Activated T-helper 17 cell treated with anti-CD3 and anti-CD28 coated beads, Interleukin-2, amount 50 U/mL, for 72 hours (primary cell): ENCODE measurements around the gene MAP3K10. TPM values are rescaled to one million over a fixed set of nuclear protein-coding genes. Genes with fewer than 3 reads are reported as not detected.

ENCODE experiments used
- ATAC-seq: fragments of 150-1000 bp; cut with Tn5 transposase; replicated peaks from 2 replicates; pipeline ENCODE4 v1.10.0; 2021; ENCODE audit warnings: mild to moderate bottlenecking, moderate library complexity
- H3K27ac Mint-ChIP-seq: one replicate; pipeline ENCODE4 v1.8.0; 2022; ENCODE audit warnings: mixed read lengths
- H3K27me3 Mint-ChIP-seq: one replicate; pipeline ENCODE4 v1.8.0; 2022; ENCODE audit warnings: mixed read lengths
- H3K36me3 Mint-ChIP-seq: one replicate; pipeline ENCODE4 v1.8.0; 2022; ENCODE audit warnings: low read depth, mild to moderate bottlenecking, mixed read lengths
- H3K4me1 Mint-ChIP-seq: one replicate; pipeline ENCODE4 v1.8.0; 2022; ENCODE audit warnings: mixed read lengths
- H3K4me3 Mint-ChIP-seq: one replicate; pipeline ENCODE4 v1.8.0; 2022; ENCODE audit warnings: mild to moderate bottlenecking, mixed read lengths
- H3K9me3 Mint-ChIP-seq: one replicate; pipeline ENCODE4 v1.8.0; 2022; ENCODE audit warnings: mixed read lengths
- total RNA-seq, 2 donors: library from RNA; stranded (reverse); gene quantifications; one replicate each; pipeline ENCODE4 v1.2.3, GENCODE V29; 2022

Gene MAP3K10
- total RNA-seq, 2 donors from 2014 or later: 11.1 to 12.9 TPM

- no peaks in the 10 kb centered on the region for H3K27me3 Mint-ChIP-seq
These were observed 2.3 kb downstream of the MAP3K10 start for GRCh38 chr19:40193587-40193849.

GRCh38 chr19:40198272-40198990 lies 7.2 kb downstream of the MAP3K10 start:
- H3K27me3 Mint-ChIP-seq: no peaks in the 10 kb centered on the region
- no peaks in the 10 kb centered on the region for H3K36me3 Mint-ChIP-seq
- H3K9me3 Mint-ChIP-seq: no peaks in the 10 kb centered on the region
- peaks cover 13% of the 10 kb centered on the region for H3K4me1 Mint-ChIP-seq
- no peak for ATAC-seq
- no peak overlapping the region for H3K4me3 Mint-ChIP-seq
- no peak overlapping the region for H3K27ac Mint-ChIP-seq

More at GRCh38 chr19:40193587-40193849, 2.3 kb downstream of the MAP3K10 start:
- ATAC-seq: no peak
- H3K9me3 Mint-ChIP-seq: no peaks in the 10 kb centered on the region
- H3K4me3 Mint-ChIP-seq: peak overlapping the region; percentile 55
- peak overlapping the region; percentile 10 for H3K27ac Mint-ChIP-seq
- no peaks in the 10 kb centered on the region for H3K36me3 Mint-ChIP-seq
- peaks cover 15% of the 10 kb centered on the region for H3K4me1 Mint-ChIP-seq

GRCh38 chr19:40200341-40201099 lies 9.3 kb downstream of the MAP3K10 start:
- no peaks in the 10 kb centered on the region for H3K27me3 Mint-ChIP-seq
- no peaks in the 10 kb centered on the region for H3K9me3 Mint-ChIP-seq
- H3K36me3 Mint-ChIP-seq: no peaks in the 10 kb centered on the region
- no peak for ATAC-seq
- no peaks in the 10 kb centered on the region for H3K4me1 Mint-ChIP-seq
- H3K27ac Mint-ChIP-seq: no peak overlapping the region
- H3K4me3 Mint-ChIP-seq: no peak overlapping the region

DNA sequence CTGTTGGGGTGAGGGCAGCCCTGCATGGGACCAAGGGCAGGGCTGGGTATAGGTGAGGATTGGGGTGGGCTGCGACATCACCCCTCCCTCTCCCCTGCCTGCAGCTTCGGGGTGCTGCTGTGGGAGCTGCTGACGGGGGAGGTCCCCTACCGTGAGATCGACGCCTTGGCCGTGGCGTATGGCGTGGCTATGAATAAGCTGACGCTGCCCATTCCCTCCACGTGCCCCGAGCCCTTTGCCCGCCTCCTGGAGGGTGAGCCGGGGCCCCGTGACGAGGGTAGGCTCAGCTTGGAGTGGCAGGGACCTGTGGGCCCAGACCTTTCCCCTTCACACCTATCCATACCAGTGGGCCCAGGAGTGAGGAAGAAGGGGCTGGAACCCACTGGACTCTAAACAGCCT lies 13.2 kb downstream of the MAP3K10 start:
- no peaks in the 10 kb centered on the region for H3K27me3 Mint-ChIP-seq
- peak overlapping the region; percentile 10 for H3K27ac Mint-ChIP-seq
- H3K4me3 Mint-ChIP-seq: no peak overlapping the region
- no peak for ATAC-seq
- H3K36me3 Mint-ChIP-seq: peaks cover 8% of the 10 kb centered on the region
- H3K9me3 Mint-ChIP-seq: no peaks in the 10 kb centered on the region
- H3K4me1 Mint-ChIP-seq: no peaks in the 10 kb centered on the region

DNA sequence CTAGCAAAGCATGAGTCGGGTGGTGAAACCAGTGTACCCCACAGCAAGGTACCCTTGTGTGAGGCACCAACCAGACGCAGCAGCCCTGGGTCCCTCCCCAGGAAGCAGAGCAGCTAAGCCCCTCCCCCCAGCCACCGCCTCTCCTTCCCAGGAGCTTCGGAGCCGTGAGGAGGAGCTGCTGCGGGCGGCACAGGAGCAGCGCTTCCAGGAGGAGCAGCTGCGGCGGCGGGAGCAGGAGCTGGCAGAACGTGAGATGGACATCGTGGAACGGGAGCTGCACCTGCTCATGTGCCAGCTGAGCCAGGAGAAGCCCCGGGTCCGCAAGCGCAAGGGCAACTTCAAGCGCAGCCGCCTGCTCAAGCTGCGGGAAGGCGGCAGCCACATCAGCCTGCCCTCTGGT lies 14.5 kb downstream of the MAP3K10 start:
- Mint-ChIP-seq H3K27ac (no peak overlapping the region), H3K27me3 (no peaks in the 10 kb centered on the region), H3K4me3 (no peak overlapping the region), H3K4me1 (no peaks in the 10 kb centered on the region), H3K9me3 (no peaks in the 10 kb centered on the region), H3K36me3 (peaks cover 20% of the 10 kb centered on the region)
- ATAC-seq: no peak

DNA sequence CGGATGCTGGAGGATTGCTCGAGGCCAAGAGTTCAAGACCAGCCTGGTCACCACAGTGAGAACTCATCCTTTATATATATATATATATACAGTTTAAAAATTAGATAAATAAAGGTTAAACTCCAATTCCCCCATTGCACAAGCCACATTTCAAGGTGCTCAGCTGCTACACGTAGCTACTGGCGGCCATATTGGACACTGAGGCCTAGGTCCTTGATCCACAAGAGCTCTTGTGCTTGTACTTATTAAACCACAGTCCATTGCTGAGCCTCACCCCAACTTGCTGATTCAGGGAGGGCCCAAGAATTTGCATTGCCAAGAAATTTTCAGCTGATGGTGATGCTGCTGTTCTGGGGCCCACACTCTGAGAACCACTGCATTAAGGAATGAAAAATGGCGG lies 17.4 kb downstream of the MAP3K10 start:
- H3K4me3 Mint-ChIP-seq: no peak overlapping the region
- H3K36me3 Mint-ChIP-seq: peaks cover 24% of the 10 kb centered on the region
- no peaks in the 10 kb centered on the region for H3K27me3 Mint-ChIP-seq
- no peak overlapping the region for H3K27ac Mint-ChIP-seq
- ATAC-seq: no peak
- no peaks in the 10 kb centered on the region for H3K9me3 Mint-ChIP-seq
- H3K4me1 Mint-ChIP-seq: no peaks in the 10 kb centered on the region

DNA sequence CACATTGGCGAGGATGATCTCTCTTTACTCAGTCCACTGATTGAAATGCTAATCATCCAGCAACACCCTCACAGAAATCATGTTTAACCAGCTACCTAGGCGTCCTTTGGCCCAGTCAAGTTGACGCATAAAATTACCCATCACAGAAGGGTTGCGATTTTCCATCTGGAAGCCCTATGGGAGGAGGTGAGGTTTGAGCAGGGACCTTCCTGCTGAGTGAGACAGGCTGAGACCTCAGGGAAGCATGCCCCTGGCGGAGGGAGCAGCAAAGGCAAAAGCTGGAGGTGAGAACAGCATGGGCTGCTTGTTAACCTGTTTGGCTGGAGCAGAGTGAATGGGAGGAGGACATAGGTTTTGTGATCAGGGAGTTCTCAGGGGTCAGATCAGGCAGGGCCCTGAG lies 19.7 kb downstream of the MAP3K10 start:
- ATAC-seq: no peak

GRCh38 chr19:40213251-40213829 lies 22.1 kb downstream of the MAP3K10 start:
- ATAC-seq: no peak
- no peaks in the 10 kb centered on the region for H3K9me3 Mint-ChIP-seq
- peaks cover 5% of the 10 kb centered on the region for H3K4me1 Mint-ChIP-seq
- peaks cover 9% of the 10 kb centered on the region for H3K27me3 Mint-ChIP-seq
- H3K36me3 Mint-ChIP-seq: peaks cover 24% of the 10 kb centered on the region
- no peak overlapping the region for H3K4me3 Mint-ChIP-seq
- H3K27ac Mint-ChIP-seq: no peak overlapping the region

More for the DNA sequence above, 19.7 kb downstream of the MAP3K10 start:
- Mint-ChIP-seq H3K9me3 (no peaks in the 10 kb centered on the region), H3K4me1 (no peaks in the 10 kb centered on the region), H3K36me3 (peaks cover 24% of the 10 kb centered on the region), H3K27me3 (no peaks in the 10 kb centered on the region), H3K4me3 (no peak overlapping the region), H3K27ac (no peak overlapping the region)

DNA sequence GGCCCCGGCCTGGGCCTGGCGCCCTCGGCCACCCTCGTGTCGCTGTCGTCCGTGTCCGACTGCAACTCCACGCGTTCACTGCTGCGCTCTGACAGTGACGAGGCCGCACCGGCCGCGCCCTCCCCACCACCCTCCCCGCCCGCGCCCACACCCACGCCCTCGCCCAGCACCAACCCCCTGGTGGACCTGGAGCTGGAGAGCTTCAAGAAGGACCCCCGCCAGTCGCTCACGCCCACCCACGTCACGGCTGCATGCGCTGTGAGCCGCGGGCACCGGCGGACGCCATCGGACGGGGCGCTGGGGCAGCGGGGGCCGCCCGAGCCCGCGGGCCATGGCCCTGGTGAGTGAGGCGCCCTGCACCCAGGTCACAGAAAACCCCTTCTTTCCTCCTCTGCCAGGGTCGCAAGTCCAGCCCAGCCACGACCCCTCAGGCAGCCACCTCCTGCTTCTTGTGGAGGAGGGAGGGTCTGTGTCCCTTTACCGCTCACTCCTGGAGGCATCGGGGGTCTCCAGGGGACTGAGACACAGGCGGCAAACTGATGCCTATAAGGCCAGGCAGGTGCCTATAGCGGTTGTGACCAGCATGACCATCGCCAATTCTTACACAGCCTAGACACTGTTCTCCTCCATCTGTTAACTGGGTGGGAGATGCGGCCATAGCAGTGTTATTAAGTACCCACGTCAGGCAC lies 22.8 kb downstream of the MAP3K10 start:
- Mint-ChIP-seq H3K36me3 (peaks cover 20% of the 10 kb centered on the region), H3K4me3 (no peak overlapping the region), H3K4me1 (peaks cover 5% of the 10 kb centered on the region), H3K27ac (no peak overlapping the region), H3K9me3 (no peaks in the 10 kb centered on the region), H3K27me3 (peaks cover 16% of the 10 kb centered on the region)
- no peak for ATAC-seq

- Mint-ChIP-seq H3K36me3 (peaks cover 11% of the 10 kb centered on the region), H3K9me3 (no peaks in the 10 kb centered on the region), H3K4me1 (peaks cover 5% of the 10 kb centered on the region), H3K27ac (no peak overlapping the region), H3K27me3 (peaks cover 25% of the 10 kb centered on the region), H3K4me3 (no peak overlapping the region)
- no peak for ATAC-seq
These were observed 23.7 kb downstream of the MAP3K10 start for GRCh38 chr19:40214936-40215335.

- H3K4me1 Mint-ChIP-seq: peaks cover 5% of the 10 kb centered on the region
- ATAC-seq: no peak
- H3K36me3 Mint-ChIP-seq: peaks cover under 1% of the 10 kb centered on the region
- H3K4me3 Mint-ChIP-seq: peak overlapping the region; percentile 30
- peaks cover 29% of the 10 kb centered on the region for H3K27me3 Mint-ChIP-seq
- no peak overlapping the region for H3K27ac Mint-ChIP-seq
- H3K9me3 Mint-ChIP-seq: no peaks in the 10 kb centered on the region
These were observed 25.0 kb downstream of the MAP3K10 start for GRCh38 chr19:40216013-40216776.

DNA sequence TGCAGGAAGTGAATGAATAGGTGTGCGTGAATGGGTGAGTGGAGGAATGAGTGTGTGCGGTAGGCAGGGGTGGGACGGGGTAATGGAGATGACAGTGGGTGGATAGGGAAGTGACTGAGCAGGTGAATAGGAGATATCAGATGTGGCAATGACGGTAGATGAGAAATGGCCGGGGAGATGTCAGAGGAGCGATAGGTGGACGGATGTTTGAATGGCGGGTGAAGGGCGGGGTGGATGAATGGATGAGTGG lies 25.5 kb downstream of the MAP3K10 start:
- H3K27me3 Mint-ChIP-seq: peaks cover 29% of the 10 kb centered on the region
- peak overlapping the region; percentile 30 for H3K4me3 Mint-ChIP-seq
- peak; percentile 65 for ATAC-seq
- H3K27ac Mint-ChIP-seq: no peak overlapping the region
- peaks cover 5% of the 10 kb centered on the region for H3K4me1 Mint-ChIP-seq
- H3K36me3 Mint-ChIP-seq: no peaks in the 10 kb centered on the region
- H3K9me3 Mint-ChIP-seq: no peaks in the 10 kb centered on the region

DNA sequence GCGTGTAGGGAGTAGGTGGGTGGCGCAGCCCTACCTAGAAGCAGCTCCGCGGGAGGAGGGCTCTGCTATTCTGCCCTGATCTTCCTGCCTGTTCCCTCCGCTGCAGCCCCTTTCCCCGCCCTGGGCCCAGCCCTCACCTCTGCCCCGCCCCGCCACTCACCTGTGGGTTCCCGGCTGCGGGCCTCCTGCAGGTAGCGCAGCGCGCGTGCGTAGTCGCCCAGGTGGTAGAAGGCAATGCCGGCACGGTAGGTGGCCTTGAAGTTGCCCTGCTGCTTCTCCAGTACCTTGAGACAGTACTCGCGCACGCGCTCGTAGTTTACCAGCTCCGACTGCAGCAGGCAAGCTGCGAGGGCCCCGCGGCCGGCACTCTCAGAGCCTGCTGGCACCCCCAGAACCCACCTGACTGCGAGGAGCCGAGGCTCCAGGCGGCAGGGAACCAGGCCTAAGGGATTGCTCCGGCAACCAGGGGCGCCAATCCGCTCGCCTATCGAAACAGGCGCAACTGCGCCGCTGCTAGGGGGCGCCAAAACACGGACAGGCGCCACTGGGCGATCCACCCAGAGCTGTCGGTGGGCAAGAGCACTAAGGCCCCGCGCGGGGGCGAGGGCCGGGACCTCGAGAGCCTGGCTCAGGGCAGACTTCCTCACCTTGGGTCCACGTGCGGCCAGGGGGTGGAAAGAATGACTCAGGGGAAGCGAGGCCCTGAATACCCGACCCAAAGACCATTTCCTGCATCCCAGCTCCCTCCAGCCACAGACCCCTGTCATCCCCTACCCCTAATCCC lies 26.0 kb downstream of the MAP3K10 start:
- Mint-ChIP-seq H3K4me3 (peak overlapping the region; percentile 30), H3K36me3 (peaks cover 5% of the 10 kb centered on the region)

More for the DNA sequence above, 26.0 kb downstream of the MAP3K10 start:
- H3K27me3 Mint-ChIP-seq: peaks cover 33% of the 10 kb centered on the region
- no peak for ATAC-seq
- peaks cover 5% of the 10 kb centered on the region for H3K9me3 Mint-ChIP-seq
- H3K27ac Mint-ChIP-seq: no peak overlapping the region
- peaks cover 10% of the 10 kb centered on the region for H3K4me1 Mint-ChIP-seq
